C4-2B (cell line): ENCODE data around the gene FAM185A.

ENCODE experiments used
- CTCF ChIP-seq: fragments of 450-650 bp; conservative IDR thresholded peaks from 2 replicates; pipeline ENCODE4 v1.5.1; 2017; ENCODE audit warnings: mild to moderate bottlenecking
- ZFX ChIP-seq: fragments of 450-650 bp; IDR thresholded peaks from 2 replicates; pipeline ENCODE4 v1.6.1; 2017

DNA sequence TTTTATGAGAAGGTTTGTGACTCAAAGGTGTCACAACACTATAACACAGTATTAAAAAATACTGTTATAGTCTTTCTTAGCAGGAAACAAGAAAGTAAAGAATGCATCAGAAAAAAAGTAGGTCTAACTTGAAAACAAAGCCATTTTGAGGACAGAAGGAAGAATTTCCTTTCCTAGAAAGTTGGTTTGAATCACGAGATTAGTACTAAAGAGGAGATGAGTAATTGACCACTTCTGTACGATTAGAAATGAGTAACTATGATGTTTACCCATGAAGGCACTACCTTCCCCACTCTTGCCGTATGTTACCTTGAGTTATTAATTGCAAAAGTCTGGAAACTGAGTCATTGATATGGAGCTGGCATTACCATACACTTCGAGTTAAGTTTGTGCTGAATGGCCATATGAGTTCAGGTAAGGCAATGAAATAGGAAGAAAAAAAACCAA lies 65.2 kb downstream of the FAM185A start:
- TF ChIP-seq CTCF (no peak), ZFX (no peak)
